Measurements from ENCODE around the gene HELZ.

The HELZ gene

DNA sequence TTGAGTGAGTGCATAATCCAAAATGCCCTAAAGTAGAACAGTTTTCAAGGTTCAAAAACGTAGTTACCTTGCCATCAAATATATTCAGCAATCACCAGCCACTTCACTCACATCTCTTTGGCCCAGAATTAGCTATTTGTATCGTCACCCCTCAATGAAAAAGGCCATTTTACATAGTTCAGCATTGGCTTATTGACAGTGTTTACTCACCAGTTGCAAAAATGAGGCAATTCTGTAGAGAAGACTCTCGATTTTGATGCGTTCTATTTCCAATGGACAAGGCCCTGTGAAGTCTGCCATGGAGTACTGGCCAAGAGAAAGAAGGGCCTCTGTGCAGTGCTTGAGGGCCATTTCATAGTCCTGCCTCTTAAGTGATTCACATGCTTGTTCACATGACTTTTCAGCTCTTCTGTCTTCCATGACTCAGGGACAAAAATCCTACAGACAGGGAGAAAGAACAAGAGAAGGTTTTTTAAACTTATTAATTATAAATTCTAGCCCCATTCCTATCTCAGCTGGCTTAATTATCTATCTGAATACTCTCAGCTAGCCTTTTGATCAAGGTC lies 26.5 kb downstream of the HELZ start:
- DNase-seq, result peak; percentile 40 to 43
- H3K9ac ChIP-seq (ENCODE audit: low read length), result no peak overlapping the region
- H2AK5ac ChIP-seq (ENCODE audit: low read length), result no peak overlapping the region
- H3K4me2 ChIP-seq (ENCODE audit: low read length), result no peak overlapping the region
- peaks cover 10 to 13% of the 10 kb centered on the region in 2 experiments for H3K36me3 ChIP-seq (ENCODE audit: control insufficient read depth in 1 of 2, insufficient read depth in 2 of 2, low read length in 2 of 2)
- H3K9me3 ChIP-seq (ENCODE audit: insufficient read depth, low read depth, low read length), result no peaks in the 10 kb centered on the region
- no CpG with 5 or more reads among the region's 4 CpGs for WGBS (ENCODE audit: extremely low coverage, insufficient coverage, insufficient read length)
- H3K23ac ChIP-seq (ENCODE audit: low read length), result no peak overlapping the region
- H3K79me2 ChIP-seq (ENCODE audit: control insufficient read depth, insufficient read depth, low read length, poor library complexity), result peaks cover 2% of the 10 kb centered on the region
- H2BK120ac ChIP-seq (ENCODE audit: insufficient read depth, low read length, poor library complexity), result no peak overlapping the region
- H4K12ac ChIP-seq (ENCODE audit: low read depth, low read length), result no peak overlapping the region
- no peaks in the 10 kb centered on the region for H3K79me1 ChIP-seq (ENCODE audit: low read length)
- no peak overlapping the region for H2BK5ac ChIP-seq (ENCODE audit: low read depth, low read length, poor library complexity)
- no peak overlapping the region for H3K4ac ChIP-seq (ENCODE audit: low read depth, low read length)
- H2BK12ac ChIP-seq (ENCODE audit: low read length), result no peak overlapping the region
- H3K27ac ChIP-seq (ENCODE audit: low read depth, low read length), result no peak overlapping the region
- H3K14ac ChIP-seq (ENCODE audit: low read length), result no peak overlapping the region
- no peak overlapping the region for H4K91ac ChIP-seq (ENCODE audit: low read depth, low read length)
- H4K8ac ChIP-seq (ENCODE audit: low read depth, low read length), result no peak overlapping the region
- H3K18ac ChIP-seq (ENCODE audit: low read length), result no peak overlapping the region
- no peak overlapping the region for H3K4me3 ChIP-seq (ENCODE audit: low read depth, low read length)
- H3K4me1 ChIP-seq (ENCODE audit: control insufficient read depth in 1 of 2, insufficient read depth in 2 of 2, low read length in 2 of 2), result peaks cover 0 to 8% of the 10 kb centered on the region in 2 experiments
- H2AFZ ChIP-seq (ENCODE audit: insufficient read depth, low read length, poor library complexity), result no peak overlapping the region
- H3K27me3 ChIP-seq (ENCODE audit: insufficient read depth, low read length), result no peaks in the 10 kb centered on the region

DNA sequence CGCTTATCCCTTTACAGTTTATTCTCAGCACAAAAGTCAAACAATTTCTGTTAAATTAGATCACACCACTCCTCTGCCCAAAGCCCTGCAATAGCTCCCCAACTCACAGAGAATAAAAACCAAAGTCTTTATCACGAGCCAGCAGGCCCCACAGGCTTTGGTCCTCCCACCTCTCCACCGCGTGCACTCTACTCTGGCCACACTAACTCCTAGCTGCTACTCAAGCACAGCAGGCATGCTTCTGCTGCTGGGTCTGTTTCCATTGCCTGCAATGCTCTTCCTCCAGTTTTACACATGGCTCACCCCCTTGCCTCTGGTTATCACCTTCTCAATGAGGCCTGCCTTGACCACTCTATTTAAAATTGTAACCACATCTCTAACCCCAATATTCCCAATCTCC lies 27.6 kb downstream of the HELZ start:
- no peak overlapping the region for H3K9ac ChIP-seq (ENCODE audit: low read length)
- H3K14ac ChIP-seq (ENCODE audit: low read length), result no peak overlapping the region
- H2BK12ac ChIP-seq (ENCODE audit: low read length), result no peak overlapping the region
- no peak overlapping the region for H3K4me3 ChIP-seq (ENCODE audit: low read depth, low read length)
- H3K79me2 ChIP-seq (ENCODE audit: control insufficient read depth, insufficient read depth, low read length, poor library complexity), result peaks cover 2% of the 10 kb centered on the region
- no peak overlapping the region for H3K27ac ChIP-seq (ENCODE audit: low read depth, low read length)
- H3K79me1 ChIP-seq (ENCODE audit: low read length), result no peaks in the 10 kb centered on the region
- no peak overlapping the region for H4K12ac ChIP-seq (ENCODE audit: low read depth, low read length)
- H4K8ac ChIP-seq (ENCODE audit: low read depth, low read length), result no peak overlapping the region
- no peak overlapping the region for H3K4ac ChIP-seq (ENCODE audit: low read depth, low read length)
- no peak overlapping the region for H4K91ac ChIP-seq (ENCODE audit: low read depth, low read length)
- no peak overlapping the region for H3K18ac ChIP-seq (ENCODE audit: low read length)
- H2BK5ac ChIP-seq (ENCODE audit: low read depth, low read length, poor library complexity), result no peak overlapping the region
- no peak overlapping the region for H2AFZ ChIP-seq (ENCODE audit: insufficient read depth, low read length, poor library complexity)
- peaks cover 0 to 5% of the 10 kb centered on the region in 2 experiments for H3K4me1 ChIP-seq (ENCODE audit: control insufficient read depth in 1 of 2, insufficient read depth in 2 of 2, low read length in 2 of 2)
- WGBS (ENCODE audit: extremely low coverage, insufficient coverage, insufficient read length), result no CpG with 5 or more reads among the region's 4 CpGs
- H2BK120ac ChIP-seq (ENCODE audit: insufficient read depth, low read length, poor library complexity), result no peak overlapping the region
- no peak for DNase-seq
- H3K9me3 ChIP-seq (ENCODE audit: insufficient read depth, low read depth, low read length), result no peaks in the 10 kb centered on the region
- peaks cover 10 to 13% of the 10 kb centered on the region in 2 experiments for H3K36me3 ChIP-seq (ENCODE audit: control insufficient read depth in 1 of 2, insufficient read depth in 2 of 2, low read length in 2 of 2)
- H3K23ac ChIP-seq (ENCODE audit: low read length), result no peak overlapping the region
- no peak overlapping the region for H3K4me2 ChIP-seq (ENCODE audit: low read length)
- no peak overlapping the region for H2AK5ac ChIP-seq (ENCODE audit: low read length)
- H3K27me3 ChIP-seq (ENCODE audit: insufficient read depth, low read length), result no peaks in the 10 kb centered on the region

DNA sequence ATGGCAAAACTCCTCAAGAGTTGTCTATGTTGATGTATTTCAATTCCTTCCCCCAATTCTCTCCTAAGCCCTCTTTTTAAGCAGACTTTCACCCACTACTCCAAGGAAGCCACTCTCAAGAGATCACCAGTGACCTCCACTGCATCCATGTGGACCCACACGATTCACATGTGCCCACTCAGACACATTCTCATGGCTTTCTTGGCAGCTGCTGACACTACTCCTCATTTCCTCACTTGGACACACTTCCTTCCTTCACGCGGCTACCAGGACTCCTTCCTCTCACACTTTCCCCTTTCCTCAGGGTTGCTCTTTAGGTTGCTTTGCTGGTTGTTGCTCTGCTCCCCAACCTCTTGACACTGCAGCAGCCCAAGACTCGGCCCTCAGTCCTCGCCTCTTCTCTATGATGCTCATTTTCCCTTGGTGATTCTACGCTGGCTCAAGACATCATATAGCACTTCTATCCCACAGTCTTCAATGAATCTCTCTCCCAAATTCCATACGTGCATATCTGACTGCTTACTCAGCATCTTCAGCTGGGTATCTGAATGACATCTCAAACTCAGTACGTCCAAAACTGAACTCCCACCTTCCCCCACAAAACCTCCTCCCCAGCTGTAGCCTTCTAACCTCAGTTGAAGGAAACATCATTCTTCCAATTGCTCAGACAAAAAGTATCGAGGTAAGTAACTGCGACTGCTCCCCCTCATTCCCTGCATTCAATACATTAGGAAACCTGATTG lies 28.2 kb downstream of the HELZ start:
- H3K79me2 ChIP-seq (ENCODE audit: control insufficient read depth, insufficient read depth, low read length, poor library complexity), result peaks cover 2% of the 10 kb centered on the region
- no peak overlapping the region for H4K12ac ChIP-seq (ENCODE audit: low read depth, low read length)
- no CpG with 5 or more reads among the region's 10 CpGs for WGBS (ENCODE audit: extremely low coverage, insufficient coverage, insufficient read length)
- H3K4me2 ChIP-seq (ENCODE audit: low read length), result no peak overlapping the region
- H2AFZ ChIP-seq (ENCODE audit: insufficient read depth, low read length, poor library complexity), result no peak overlapping the region
- H2AK5ac ChIP-seq (ENCODE audit: low read length), result no peak overlapping the region
- H3K18ac ChIP-seq (ENCODE audit: low read length), result no peak overlapping the region
- H3K23ac ChIP-seq (ENCODE audit: low read length), result no peak overlapping the region
- no peak overlapping the region for H2BK12ac ChIP-seq (ENCODE audit: low read length)
- H3K4ac ChIP-seq (ENCODE audit: low read depth, low read length), result no peak overlapping the region
- H3K36me3 ChIP-seq (ENCODE audit: control insufficient read depth in 1 of 2, insufficient read depth in 2 of 2, low read length in 2 of 2), result peaks cover 10 to 13% of the 10 kb centered on the region in 2 experiments
- H3K14ac ChIP-seq (ENCODE audit: low read length), result no peak overlapping the region
- no peak overlapping the region for H3K9ac ChIP-seq (ENCODE audit: low read length)
- no peak overlapping the region for H4K91ac ChIP-seq (ENCODE audit: low read depth, low read length)
- H4K8ac ChIP-seq (ENCODE audit: low read depth, low read length), result no peak overlapping the region
- H3K27me3 ChIP-seq (ENCODE audit: insufficient read depth, low read length), result no peaks in the 10 kb centered on the region
- H3K4me1 ChIP-seq (ENCODE audit: control insufficient read depth in 1 of 2, insufficient read depth in 2 of 2, low read length in 2 of 2), result peaks cover 0 to 3% of the 10 kb centered on the region in 2 experiments
- no peaks in the 10 kb centered on the region for H3K9me3 ChIP-seq (ENCODE audit: insufficient read depth, low read depth, low read length)
- no peaks in the 10 kb centered on the region for H3K79me1 ChIP-seq (ENCODE audit: low read length)
- DNase-seq, result peak in 1 of 2 donors; percentile 46
- no peak overlapping the region for H3K4me3 ChIP-seq (ENCODE audit: low read depth, low read length)
- no peak overlapping the region for H2BK5ac ChIP-seq (ENCODE audit: low read depth, low read length, poor library complexity)
- H3K27ac ChIP-seq (ENCODE audit: low read depth, low read length), result no peak overlapping the region
- H2BK120ac ChIP-seq (ENCODE audit: insufficient read depth, low read length, poor library complexity), result no peak overlapping the region

DNA sequence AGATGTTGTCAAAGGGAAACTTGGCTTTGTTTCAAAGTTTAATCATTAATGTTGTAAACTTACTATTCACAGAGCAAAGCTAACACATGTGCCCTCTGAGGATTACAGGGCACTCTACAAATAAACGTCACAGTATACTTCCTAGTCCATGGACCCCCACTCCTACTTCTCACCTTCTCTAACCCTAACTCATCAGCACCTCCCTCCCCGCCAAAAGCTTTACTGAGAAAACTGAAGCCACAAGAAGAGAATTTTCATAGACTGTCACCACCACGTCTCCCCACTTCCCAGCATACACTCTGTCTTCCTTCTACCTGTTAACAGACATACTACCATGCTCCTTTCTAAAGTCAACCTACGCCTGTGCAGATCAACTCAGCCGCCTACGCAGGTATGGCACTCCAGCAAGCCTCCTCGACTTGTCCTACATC lies 29.0 kb downstream of the HELZ start:
- Histone ChIP-seq H4K12ac (ENCODE audit: low read depth, low read length) (no peak overlapping the region), H3K79me1 (ENCODE audit: low read length) (no peaks in the 10 kb centered on the region), H2BK120ac (ENCODE audit: insufficient read depth, low read length, poor library complexity) (no peak overlapping the region), H3K4me1 (ENCODE audit: control insufficient read depth in 1 of 2, insufficient read depth in 2 of 2, low read length in 2 of 2) (peaks cover 0 to 2% of the 10 kb centered on the region in 2 experiments), H3K23ac (ENCODE audit: low read length) (no peak overlapping the region), H3K36me3 (ENCODE audit: control insufficient read depth in 1 of 2, insufficient read depth in 2 of 2, low read length in 2 of 2) (peaks cover 10 to 13% of the 10 kb centered on the region in 2 experiments), H2BK12ac (ENCODE audit: low read length) (no peak overlapping the region), H2BK5ac (ENCODE audit: low read depth, low read length, poor library complexity) (no peak overlapping the region), H4K91ac (ENCODE audit: low read depth, low read length) (no peak overlapping the region), H2AFZ (ENCODE audit: insufficient read depth, low read length, poor library complexity) (no peak overlapping the region), H3K14ac (ENCODE audit: low read length) (no peak overlapping the region), H3K4me2 (ENCODE audit: low read length) (no peak overlapping the region), H3K79me2 (ENCODE audit: control insufficient read depth, insufficient read depth, low read length, poor library complexity) (peaks cover 2% of the 10 kb centered on the region), H3K4me3 (ENCODE audit: low read depth, low read length) (no peak overlapping the region), H3K4ac (ENCODE audit: low read depth, low read length) (no peak overlapping the region), H3K27ac (ENCODE audit: low read depth, low read length) (no peak overlapping the region), H3K27me3 (ENCODE audit: insufficient read depth, low read length) (no peaks in the 10 kb centered on the region), H3K18ac (ENCODE audit: low read length) (no peak overlapping the region), H3K9me3 (ENCODE audit: insufficient read depth, low read depth, low read length) (no peaks in the 10 kb centered on the region), H2AK5ac (ENCODE audit: low read length) (no peak overlapping the region), H3K9ac (ENCODE audit: low read length) (no peak overlapping the region), H4K8ac (ENCODE audit: low read depth, low read length) (no peak overlapping the region)
- no peak for DNase-seq
- WGBS (ENCODE audit: extremely low coverage, insufficient coverage, insufficient read length), result no CpG with 5 or more reads among the region's 7 CpGs
